ENCODE measurements around the gene RABGAP1L.

RABGAP1L gene

GRCh38 chr1:174215766-174216165, 56.4 kb downstream of the RABGAP1L start:
- no peak for TF ChIP-seq CTCF (IDR thresholded peaks at IDR 0.05; ENCODE audit: insufficient read depth, low read length, missing control alignments)
- DNase-seq (ENCODE audit: low read depth, low spot score), result no peak
- ChIA-PET POLR2A (no interaction called here), CTCF (interaction anchor here (1.0 to 2.1 kb wide), 2 partner anchors 11 to 101 kb away, joined by 3 to 7 read pairs; no protein-coding TSS in a partner anchor)
- no peak overlapping the region for H3K4me3 ChIP-seq (ENCODE audit: low read depth, low read length)

- TF ChIP-seq CTCF (IDR thresholded peaks at IDR 0.05; ENCODE audit: insufficient read depth, low read length, missing control alignments), result no peak
- DNase-seq (ENCODE audit: low read depth, low spot score), result no peak
- ChIA-PET CTCF (interaction anchor here (0.8 to 2.5 kb wide), 11 partner anchors 12 to 1498 kb away, joined by 3 to 31 read pairs (median 6); no protein-coding TSS in a partner anchor), POLR2A (no interaction called here)
- H3K4me3 ChIP-seq (ENCODE audit: low read depth, low read length), result no peak overlapping the region
Measured at GRCh38 chr1:174217248-174217647, 57.9 kb downstream of the RABGAP1L start.

GRCh38 chr1:174217787-174218574, 58.7 kb downstream of the RABGAP1L start:
- no peak for DNase-seq (ENCODE audit: low read depth, low spot score)
- POLR2A ChIA-PET, result interaction anchor here (0.7 kb wide), 1 partner anchor 356 kb away, joined by 3 read pairs; no protein-coding TSS in a partner anchor
- TF ChIP-seq CTCF (IDR thresholded peaks at IDR 0.05; ENCODE audit: insufficient read depth, low read length, missing control alignments), result peak; percentile 54
- no peak overlapping the region for H3K4me3 ChIP-seq (ENCODE audit: low read depth, low read length)
- CTCF ChIA-PET, result interaction anchor here (0.5 to 2.5 kb wide), 20 partner anchors 11 to 1498 kb away, joined by 3 to 31 read pairs (median 4); no protein-coding TSS in a partner anchor

GRCh38 chr1:174218983-174219382, 59.7 kb downstream of the RABGAP1L start:
- CTCF ChIA-PET, result interaction anchor here (0.9 to 2.5 kb wide), 12 partner anchors 10 to 1476 kb away, joined by 3 to 31 read pairs (median 4); no protein-coding TSS in a partner anchor
- TF ChIP-seq CTCF (IDR thresholded peaks at IDR 0.05; ENCODE audit: insufficient read depth, low read length, missing control alignments), result no peak
- no peak for DNase-seq (ENCODE audit: low read depth, low spot score)
- no peak overlapping the region for H3K4me3 ChIP-seq (ENCODE audit: low read depth, low read length)
- POLR2A ChIA-PET, result no interaction called here

GRCh38 chr1:174219606-174220370, 60.5 kb downstream of the RABGAP1L start:
- H3K4me3 ChIP-seq (ENCODE audit: low read depth, low read length), result no peak overlapping the region
- ChIA-PET CTCF (interaction anchor here (2.4 to 2.5 kb wide), 2 partner anchors 15 to 1475 kb away, joined by 8 to 31 read pairs; no protein-coding TSS in a partner anchor), POLR2A (no interaction called here)
- no peak for TF ChIP-seq CTCF (IDR thresholded peaks at IDR 0.05; ENCODE audit: insufficient read depth, low read length, missing control alignments)
- DNase-seq (ENCODE audit: low read depth, low spot score), result no peak

GRCh38 chr1:174221681-174222080, 62.4 kb downstream of the RABGAP1L start:
- no peak overlapping the region for H3K4me3 ChIP-seq (ENCODE audit: low read depth, low read length)
- TF ChIP-seq CTCF (IDR thresholded peaks at IDR 0.05; ENCODE audit: insufficient read depth, low read length, missing control alignments), result no peak
- ChIA-PET POLR2A (no interaction called here), CTCF (interaction anchor here (1.0 kb wide), 1 partner anchor 18 kb away, joined by 3 read pairs; no protein-coding TSS in a partner anchor)
- DNase-seq (ENCODE audit: low read depth, low spot score), result no peak
